Fibroblast of the conjunctiva (primary cell): ENCODE results near the gene GPR107.

Experiments
- DNase-seq: peaks from one replicate; pipeline ENCODE4 v3.0.0-alpha.2; 2010; ENCODE audit warnings: low read depth

Gene GPR107

GRCh38 chr9:130137081-130137640 is 83.5 kb downstream of the GPR107 start:
- DNase-seq: no peak

GRCh38 chr9:130137641-130138081 is 84.0 kb downstream of the GPR107 start:
- no peak for DNase-seq

- peak; percentile 83 for DNase-seq
Observed at GRCh38 chr9:130138171-130138653, 84.5 kb downstream of the GPR107 start.

- DNase-seq: peak; percentile 91
Observed at GRCh38 chr9:130138791-130139190, 85.1 kb downstream of the GPR107 start.

GRCh38 chr9:130139251-130139650 is 85.5 kb downstream of the GPR107 start:
- no peak for DNase-seq

GRCh38 chr9:130140706-130141105 is 87.0 kb downstream of the GPR107 start:
- DNase-seq: no peak

- DNase-seq: no peak
Observed at GRCh38 chr9:130142056-130142455, 88.3 kb downstream of the GPR107 start.

- no peak for DNase-seq
Observed at GRCh38 chr9:130142641-130143040, 88.9 kb downstream of the GPR107 start.

- no peak for DNase-seq
Observed at GRCh38 chr9:130143279-130143893, 89.7 kb downstream of the GPR107 start.

GRCh38 chr9:130143958-130144366 is 90.3 kb downstream of the GPR107 start:
- DNase-seq: no peak

GRCh38 chr9:130144703-130145102 is 91.0 kb downstream of the GPR107 start:
- no peak for DNase-seq

- no peak for DNase-seq
Observed at GRCh38 chr9:130145658-130146057, 92.0 kb downstream of the GPR107 start.

GRCh38 chr9:130147198-130147597 is 93.5 kb downstream of the GPR107 start:
- no peak for DNase-seq

GRCh38 chr9:130147910-130148309 is 94.2 kb downstream of the GPR107 start:
- no peak for DNase-seq

GRCh38 chr9:130149031-130149430 is 95.3 kb downstream of the GPR107 start:
- no peak for DNase-seq

GRCh38 chr9:130149654-130150286 is 96.1 kb downstream of the GPR107 start:
- no peak for DNase-seq

- no peak for DNase-seq
Observed at GRCh38 chr9:130150779-130151382, 97.2 kb downstream of the GPR107 start.

GRCh38 chr9:130154816-130155215 is 101.1 kb downstream of the GPR107 start:
- no peak for DNase-seq

GRCh38 chr9:130155647-130156046 is 101.9 kb downstream of the GPR107 start:
- no peak for DNase-seq

- DNase-seq: no peak
Observed at GRCh38 chr9:130156672-130157071, 103.0 kb downstream of the GPR107 start.

- no peak for DNase-seq
Observed at GRCh38 chr9:130157079-130157478, 103.4 kb downstream of the GPR107 start.

GRCh38 chr9:130158001-130158400 is 104.3 kb downstream of the GPR107 start:
- no peak for DNase-seq

- no peak for DNase-seq
Observed at GRCh38 chr9:130159057-130159456, 105.4 kb downstream of the GPR107 start.
